T-helper 2 cell (primary cell): ENCODE results near the gene CDC42SE1.

Source experiments
- DNase-seq, 5 experiments: peaks; one replicate each; pipeline versions ENCODE4 v3.0.0 to v3.0.0-alpha.2; 2012 to 2022

Gene CDC42SE1

DNA sequence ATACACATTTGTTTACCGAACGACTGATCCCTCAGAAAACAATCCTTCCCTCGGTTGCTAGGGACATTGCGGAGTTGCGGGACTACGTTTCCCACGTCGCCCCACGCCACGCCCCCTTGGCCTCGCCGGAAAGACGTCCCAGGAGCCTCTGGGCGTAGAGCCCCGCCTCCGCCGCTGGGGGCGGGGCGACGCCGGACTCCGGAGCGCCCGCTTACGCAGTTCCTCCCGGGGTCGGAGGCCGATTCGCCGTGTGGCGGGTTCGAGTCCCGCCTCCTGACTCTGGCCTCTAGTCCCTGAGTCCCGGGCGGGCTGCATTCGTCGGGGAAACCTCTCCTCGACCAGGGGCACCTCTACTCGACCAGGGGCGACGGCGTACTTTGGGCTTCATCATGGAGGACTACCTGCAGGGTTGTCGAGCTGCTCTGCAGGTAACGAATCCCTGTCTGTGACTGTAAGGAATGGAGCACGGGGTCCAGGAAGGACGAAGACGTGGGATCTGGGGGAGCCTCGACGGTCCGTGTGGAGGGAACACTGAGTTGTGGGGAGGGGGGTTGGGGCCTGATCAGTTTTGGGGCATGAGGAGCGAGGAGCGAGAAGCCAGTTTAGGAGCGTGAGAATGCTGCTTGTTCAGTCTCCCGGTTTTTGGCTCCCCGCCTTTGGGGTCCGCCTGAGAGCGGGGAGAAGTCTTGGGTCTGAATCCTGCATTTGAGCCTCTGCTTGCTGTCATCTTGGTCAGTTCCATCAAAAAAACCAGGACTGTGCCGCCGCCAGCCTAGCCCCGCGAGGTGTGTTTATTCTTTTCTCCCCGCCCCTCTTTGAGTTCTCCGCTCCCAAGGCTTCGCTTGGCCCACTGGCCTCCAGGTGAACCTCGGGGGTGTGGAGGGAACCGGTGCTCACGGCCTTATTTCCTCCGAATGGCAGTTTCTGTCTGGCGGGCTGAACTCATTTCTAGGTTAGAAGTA is 50.9 kb downstream of the CDC42SE1 start, which contains the start of gene PRUNE1:
PRUNE1 (plus strand) TSS at position 206 of the 962 bp plus-strand sequence; CDS start at position 390, 184 bp downstream.
- peak; percentile 95 to 98 (median 96) for DNase-seq

DNA sequence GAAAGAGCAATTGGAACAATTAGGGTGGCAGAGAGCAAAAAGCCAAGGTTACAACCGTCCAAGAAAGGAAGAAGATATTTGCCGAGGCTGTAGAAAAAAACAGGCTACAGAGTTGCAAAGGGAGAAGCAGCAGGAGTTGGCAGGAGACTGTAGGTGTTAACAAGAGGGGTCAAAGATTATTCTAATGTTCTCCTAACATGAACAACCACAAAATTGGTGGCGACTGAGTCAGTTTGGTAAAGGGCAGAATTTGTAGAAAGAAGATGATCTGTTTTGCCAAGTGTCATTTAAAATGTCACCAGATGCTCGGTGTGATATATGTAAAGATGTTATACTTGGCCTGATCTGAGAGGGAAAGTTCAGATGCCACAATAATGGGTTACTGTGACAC is 51.6 kb downstream of the CDC42SE1 start:
- no peak for DNase-seq

- peak in 3 of 5 experiments; percentile 9 to 61 (median 13) for DNase-seq
Measured at GRCh38 chr1:151006327-151007052, 52.9 kb downstream of the CDC42SE1 start, which contains the start of gene MINDY1. TSS of gene MINDY1 (minus strand) at chr1:151006902. CDS start at chr1:151002617, 4,285 bp downstream.

DNA sequence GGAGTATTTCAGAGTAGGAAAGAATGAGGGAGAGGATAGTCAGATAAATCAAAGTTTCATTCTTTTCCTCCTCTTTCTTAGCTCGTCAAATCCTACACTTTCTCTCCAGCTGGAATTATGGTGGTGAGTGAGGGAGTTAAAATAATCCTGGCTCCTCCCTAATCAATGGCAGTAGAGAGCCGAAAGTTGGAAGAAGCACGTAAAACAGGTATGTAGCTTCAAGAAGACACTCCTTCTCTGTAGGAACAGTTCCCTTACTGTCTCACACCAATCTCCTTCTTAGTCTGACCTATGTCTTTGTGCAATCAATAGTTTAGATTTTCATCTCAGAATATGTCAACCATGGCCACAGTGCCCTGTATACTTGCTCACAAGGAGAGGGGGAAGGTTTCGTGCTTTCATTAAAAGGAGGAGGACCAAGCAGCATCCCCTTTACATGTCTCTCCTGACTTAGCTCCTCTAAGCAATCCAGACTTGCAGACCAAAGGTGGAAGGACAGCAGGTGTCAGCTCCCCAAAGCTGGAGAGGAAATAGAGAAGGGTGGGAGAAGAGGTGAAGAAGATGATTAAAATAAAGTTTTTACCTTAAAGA is 53.6 kb downstream of the CDC42SE1 start:
- DNase-seq, result peak in 1 of 5 experiments; percentile 19

- DNase-seq, result no peak
Measured at GRCh38 chr1:151003180-151003579, 56.2 kb downstream of the CDC42SE1 start.

GRCh38 chr1:151002611-151003010 is 56.8 kb downstream of the CDC42SE1 start:
- no peak for DNase-seq

GRCh38 chr1:151002051-151002450 is 57.4 kb downstream of the CDC42SE1 start:
- DNase-seq, result no peak

DNA sequence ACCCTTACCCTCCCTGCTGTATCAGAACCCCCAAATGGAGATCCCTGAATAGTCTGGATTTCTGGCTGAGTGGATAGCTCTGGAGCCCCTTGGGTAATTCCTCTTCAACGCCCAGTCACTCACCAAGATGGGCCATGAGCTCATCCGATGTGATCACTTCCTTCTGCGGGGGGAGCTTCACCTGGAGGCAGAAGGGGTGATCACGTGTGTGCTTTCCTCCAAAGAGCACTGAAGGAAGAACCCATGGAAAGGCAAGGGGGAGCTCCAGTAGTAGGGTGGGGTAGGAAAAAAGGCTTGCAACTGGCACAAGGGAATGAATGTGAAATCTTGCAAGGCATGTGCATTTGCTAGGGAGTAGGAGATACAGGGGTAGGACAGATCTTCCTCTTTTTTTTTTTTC is 57.8 kb downstream of the CDC42SE1 start:
- DNase-seq, result no peak
